Loucy (cell line): ENCODE results near the gene MRPL19.
A peak's percentile ranks its signal among the peaks of the same experiment; 100 is the strongest.

Experiments used
- H2AFZ ChIP-seq: fragments of 200-600 bp; sonication (generic); 2 replicates; pipeline ENCODE4 v1.6.0; 2016; ENCODE audit warnings: antibody characterized with exemption, mild to moderate bottlenecking, low read length, moderate library complexity
- H3F3A ChIP-seq: fragments of 200-600 bp; 2 replicates; pipeline ENCODE4 v1.6.0; 2016; ENCODE audit warnings: antibody characterized with exemption, low read depth, mild to moderate bottlenecking
- H3K27me3 ChIP-seq: fragments of 200-600 bp; sonication (generic); 2 replicates; pipeline ENCODE4 v1.6.1; 2014; ENCODE audit warnings: low read length, mild to moderate bottlenecking; ENCODE audit not compliant: insufficient read depth, poor library complexity, severe bottlenecking
- H3K36me3 ChIP-seq: fragments of 200-600 bp; sonication (generic); 2 replicates; pipeline ENCODE4 v1.6.1; 2016; ENCODE audit warnings: low read length; ENCODE audit not compliant: insufficient read depth
- H3K4me1 ChIP-seq: fragments of 200-600 bp; sonication (generic); 2 replicates; pipeline ENCODE4 v1.5.1; 2014; ENCODE audit warnings: low read length, mild to moderate bottlenecking; ENCODE audit not compliant: insufficient read depth, poor library complexity, severe bottlenecking
- H3K4me2 ChIP-seq: fragments of 200-600 bp; sonication (generic); 2 replicates; pipeline ENCODE4 v1.6.0; 2014; ENCODE audit warnings: antibody characterized with exemption, low read length, low read depth, mild to moderate bottlenecking; ENCODE audit not compliant: poor library complexity, severe bottlenecking
- H3K4me3 ChIP-seq: fragments of 200-600 bp; sonication (generic); 2 replicates; pipeline ENCODE4 v1.5.1; 2014; ENCODE audit warnings: low read length, mild to moderate bottlenecking, mixed read lengths; ENCODE audit not compliant: poor library complexity, severe bottlenecking
- H3K79me2 ChIP-seq: fragments of 200-600 bp; sonication (generic); 2 replicates; pipeline ENCODE4 v1.6.1; 2014; ENCODE audit warnings: low read length; ENCODE audit not compliant: insufficient read depth
- H3K9ac ChIP-seq: fragments of 200-600 bp; sonication (generic); 2 replicates; pipeline ENCODE4 v1.6.0; 2014; ENCODE audit warnings: mild to moderate bottlenecking, low read depth, low read length, moderate library complexity; ENCODE audit not compliant: poor library complexity, severe bottlenecking
- H3K9me2 ChIP-seq: fragments of 200-600 bp; sonication (generic); replicated peaks from 2 replicates; pipeline ENCODE4 v1.6.1; 2016; ENCODE audit warnings: low read depth, low read length, mixed read lengths
- H3K9me3 ChIP-seq: fragments of 200-600 bp; sonication (generic); 2 replicates; pipeline ENCODE4 v1.6.1; 2014; ENCODE audit warnings: mild to moderate bottlenecking, antibody characterized with exemption, low read length, low read depth; ENCODE audit not compliant: insufficient read depth
- H4K20me1 ChIP-seq: fragments of 200-600 bp; sonication (generic); 2 replicates; pipeline ENCODE4 v1.6.0; 2014; ENCODE audit warnings: antibody characterized with exemption, low read length, mild to moderate bottlenecking; ENCODE audit not compliant: insufficient read depth, poor library complexity, severe bottlenecking
- EZH2phosphoT487 ChIP-seq: fragments of 200-600 bp; IDR thresholded peaks from 2 replicates; pipeline ENCODE4 v1.6.1; 2018; ENCODE audit warnings: antibody characterized with exemption, mild to moderate bottlenecking, moderate library complexity, borderline replicate concordance
- TF ChIP-seq, protein P1 (sequence below): fragments of 200-600 bp; sonication (generic); conservative IDR thresholded peaks from 2 replicates; pipeline ENCODE4 v1.5.1; 2014; ENCODE audit warnings: mild to moderate bottlenecking, antibody characterized with exemption, low read length

Gene MRPL19

DNA sequence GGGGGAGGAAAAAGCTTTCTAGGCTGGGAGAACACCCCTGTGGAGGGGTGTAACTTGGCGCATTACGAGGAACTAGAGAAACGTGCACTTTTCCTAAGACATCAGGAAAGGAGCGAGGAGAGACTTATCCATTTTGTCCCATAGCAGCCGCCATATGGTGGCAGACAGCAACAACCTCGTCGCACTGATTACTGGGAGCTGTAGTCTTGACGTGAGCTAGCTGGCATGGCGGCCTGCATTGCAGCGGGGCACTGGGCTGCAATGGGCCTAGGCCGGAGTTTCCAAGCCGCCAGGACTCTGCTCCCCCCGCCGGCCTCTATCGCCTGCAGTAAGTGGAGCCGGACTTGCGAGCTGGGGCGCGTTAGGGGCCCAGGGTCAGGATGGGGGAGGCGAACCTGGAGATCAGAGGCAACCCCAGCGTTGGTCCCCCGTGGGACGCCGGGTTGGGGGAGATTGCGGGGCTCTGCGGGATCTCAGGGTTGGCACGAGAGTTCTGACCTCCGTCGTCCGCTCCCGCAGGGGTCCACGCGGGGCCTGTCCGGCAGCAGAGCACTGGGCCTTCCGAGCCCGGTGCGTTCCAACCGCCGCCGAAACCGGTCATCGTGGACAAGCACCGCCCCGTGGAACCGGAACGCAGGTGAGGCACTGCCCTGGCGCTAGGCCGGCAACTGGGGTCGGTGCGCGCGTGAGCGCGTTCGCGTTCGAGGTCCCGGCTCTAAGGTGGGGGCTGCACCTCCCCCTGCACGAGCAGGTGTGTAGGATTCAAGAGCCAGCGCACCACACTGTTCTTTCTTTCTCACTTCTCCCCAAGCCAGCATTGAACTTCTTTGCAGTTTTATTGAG, at the start of gene MRPL19:
MRPL19 (plus strand) TSS at position 201 of the 843 bp plus-strand sequence; CDS start at position 226, 25 bp downstream.
- H3K9me3 ChIP-seq: no peaks in the 10 kb centered on the region
- peaks cover 43% of the 10 kb centered on the region for H3K79me2 ChIP-seq
- H3F3A ChIP-seq: no peaks in the 10 kb centered on the region
- peaks cover 19% of the 10 kb centered on the region for H4K20me1 ChIP-seq
- H2AFZ ChIP-seq: peak within 1 kb of the TSS; percentile 99
- H3K36me3 ChIP-seq: peaks cover 7% of the 10 kb centered on the region; the same call in 1 of the 2 replicates
- H3K4me3 ChIP-seq: peak within 1 kb of the TSS; percentile 88
- H3K9ac ChIP-seq: peak within 1 kb of the TSS; percentile 94
- H3K4me2 ChIP-seq: peak within 1 kb of the TSS; percentile 100
- TF ChIP-seq EZH2phosphoT487: no peak
- TF ChIP-seq, protein P1, sequence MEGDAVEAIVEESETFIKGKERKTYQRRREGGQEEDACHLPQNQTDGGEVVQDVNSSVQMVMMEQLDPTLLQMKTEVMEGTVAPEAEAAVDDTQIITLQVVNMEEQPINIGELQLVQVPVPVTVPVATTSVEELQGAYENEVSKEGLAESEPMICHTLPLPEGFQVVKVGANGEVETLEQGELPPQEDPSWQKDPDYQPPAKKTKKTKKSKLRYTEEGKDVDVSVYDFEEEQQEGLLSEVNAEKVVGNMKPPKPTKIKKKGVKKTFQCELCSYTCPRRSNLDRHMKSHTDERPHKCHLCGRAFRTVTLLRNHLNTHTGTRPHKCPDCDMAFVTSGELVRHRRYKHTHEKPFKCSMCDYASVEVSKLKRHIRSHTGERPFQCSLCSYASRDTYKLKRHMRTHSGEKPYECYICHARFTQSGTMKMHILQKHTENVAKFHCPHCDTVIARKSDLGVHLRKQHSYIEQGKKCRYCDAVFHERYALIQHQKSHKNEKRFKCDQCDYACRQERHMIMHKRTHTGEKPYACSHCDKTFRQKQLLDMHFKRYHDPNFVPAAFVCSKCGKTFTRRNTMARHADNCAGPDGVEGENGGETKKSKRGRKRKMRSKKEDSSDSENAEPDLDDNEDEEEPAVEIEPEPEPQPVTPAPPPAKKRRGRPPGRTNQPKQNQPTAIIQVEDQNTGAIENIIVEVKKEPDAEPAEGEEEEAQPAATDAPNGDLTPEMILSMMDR: no peak
- no peaks in the 10 kb centered on the region for H3K9me2 ChIP-seq
- H3K4me1 ChIP-seq: peaks cover 22% of the 10 kb centered on the region
- no peaks in the 10 kb centered on the region for H3K27me3 ChIP-seq

DNA sequence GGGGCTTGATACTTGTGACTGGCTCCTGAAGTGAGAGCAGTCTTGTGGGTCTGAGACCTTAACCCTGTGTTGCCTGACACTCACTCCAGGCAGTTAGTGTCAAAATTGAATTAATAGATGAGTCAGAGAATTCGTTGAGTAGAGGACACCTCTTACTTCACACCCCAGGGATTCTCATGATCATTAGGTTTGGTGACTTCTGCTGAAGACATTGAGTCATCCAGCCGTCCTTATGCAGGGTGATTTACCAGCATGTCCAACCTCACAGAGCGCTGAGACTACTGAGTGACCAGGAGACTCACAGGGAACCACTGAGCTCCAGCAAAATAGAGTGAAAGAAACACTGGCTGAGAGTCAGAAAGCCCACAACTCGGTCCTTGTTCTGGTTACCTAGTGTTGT, 49.8 kb upstream of the MRPL19 start:
- Histone ChIP-seq H2AFZ (no peak overlapping the region), H3F3A (no peaks in the 10 kb centered on the region), H3K9ac (no peak overlapping the region), H3K79me2 (no peaks in the 10 kb centered on the region), H3K4me2 (no peak overlapping the region), H3K27me3 (no peaks in the 10 kb centered on the region), H4K20me1 (no peaks in the 10 kb centered on the region), H3K9me2 (no peaks in the 10 kb centered on the region), H3K4me1 (no peaks in the 10 kb centered on the region), H3K36me3 (no peaks in the 10 kb centered on the region), H3K4me3 (no peak overlapping the region), H3K9me3 (no peaks in the 10 kb centered on the region)
- TF ChIP-seq EZH2phosphoT487: no peak
- TF ChIP-seq, protein P1: no peak

GRCh38 chr2:75597949-75598348, 48.6 kb upstream of the MRPL19 start:
- Histone ChIP-seq H2AFZ (no peak overlapping the region), H3K4me1 (no peaks in the 10 kb centered on the region), H3K9me3 (no peaks in the 10 kb centered on the region), H3K4me2 (no peak overlapping the region), H3K36me3 (no peaks in the 10 kb centered on the region), H3K9me2 (no peaks in the 10 kb centered on the region), H3K79me2 (no peaks in the 10 kb centered on the region), H3K4me3 (no peak overlapping the region), H3K9ac (no peak overlapping the region), H4K20me1 (no peaks in the 10 kb centered on the region), H3K27me3 (no peaks in the 10 kb centered on the region), H3F3A (no peaks in the 10 kb centered on the region)
- TF ChIP-seq, protein P1: no peak
- no peak for TF ChIP-seq EZH2phosphoT487
